Retinal pigment epithelial cell (primary cell): ENCODE measurements around the gene PKP4.

Experiments used
- DNase-seq: peaks from one replicate; pipeline ENCODE4 v3.0.0-alpha.2; 2010; ENCODE audit warnings: low read depth
- H3K4me3 ChIP-seq: 2 replicates; pipeline ENCODE4 v1.5.1; 2011; ENCODE audit warnings: mild to moderate bottlenecking, low read length, control low read depth, moderate library complexity
- TF ChIP-seq, protein P1 (sequence below): conservative IDR thresholded peaks from 2 replicates; pipeline ENCODE4 v1.5.1; 2011; ENCODE audit warnings: low read depth, low read length, control low read depth, inconsistent platforms

Gene PKP4

DNA sequence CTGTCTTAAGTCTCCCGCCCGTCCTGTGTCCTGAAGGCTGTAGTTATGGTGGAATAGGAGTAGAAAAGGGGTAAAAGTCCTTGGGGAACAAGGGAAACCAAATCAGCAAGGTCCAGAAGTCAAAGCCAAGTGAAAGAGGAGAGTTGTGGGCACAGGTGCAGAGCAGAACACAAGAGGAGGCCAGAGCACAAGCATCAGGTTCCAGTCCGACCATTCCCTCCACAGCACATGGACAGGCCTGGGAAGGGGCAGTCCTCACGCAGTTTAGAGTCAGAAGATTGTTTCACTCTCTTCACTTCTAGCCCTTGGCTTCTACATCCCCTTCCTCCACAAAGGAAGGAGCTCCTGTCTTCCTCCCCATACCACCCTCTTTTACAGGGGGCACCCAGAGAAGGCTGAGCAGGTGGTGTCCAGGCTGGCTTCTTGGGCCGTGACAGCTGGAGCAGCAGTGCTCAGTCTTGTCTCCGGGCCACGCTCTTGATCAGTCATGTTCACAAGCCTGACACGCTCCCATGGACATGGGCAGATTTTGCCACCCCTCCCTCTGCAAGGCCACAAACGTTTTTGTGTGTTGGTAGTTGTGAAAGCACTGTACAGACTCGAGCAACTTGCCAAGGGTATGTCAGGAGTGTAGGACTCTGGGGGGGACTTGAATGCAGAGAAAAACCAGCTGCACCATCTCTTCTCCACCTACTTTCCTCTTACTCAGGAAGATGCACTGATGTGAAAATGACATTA is 199.9 kb downstream of the PKP4 start:
- DNase-seq = no peak
- no peak overlapping the region for H3K4me3 ChIP-seq
- TF ChIP-seq, protein P1, sequence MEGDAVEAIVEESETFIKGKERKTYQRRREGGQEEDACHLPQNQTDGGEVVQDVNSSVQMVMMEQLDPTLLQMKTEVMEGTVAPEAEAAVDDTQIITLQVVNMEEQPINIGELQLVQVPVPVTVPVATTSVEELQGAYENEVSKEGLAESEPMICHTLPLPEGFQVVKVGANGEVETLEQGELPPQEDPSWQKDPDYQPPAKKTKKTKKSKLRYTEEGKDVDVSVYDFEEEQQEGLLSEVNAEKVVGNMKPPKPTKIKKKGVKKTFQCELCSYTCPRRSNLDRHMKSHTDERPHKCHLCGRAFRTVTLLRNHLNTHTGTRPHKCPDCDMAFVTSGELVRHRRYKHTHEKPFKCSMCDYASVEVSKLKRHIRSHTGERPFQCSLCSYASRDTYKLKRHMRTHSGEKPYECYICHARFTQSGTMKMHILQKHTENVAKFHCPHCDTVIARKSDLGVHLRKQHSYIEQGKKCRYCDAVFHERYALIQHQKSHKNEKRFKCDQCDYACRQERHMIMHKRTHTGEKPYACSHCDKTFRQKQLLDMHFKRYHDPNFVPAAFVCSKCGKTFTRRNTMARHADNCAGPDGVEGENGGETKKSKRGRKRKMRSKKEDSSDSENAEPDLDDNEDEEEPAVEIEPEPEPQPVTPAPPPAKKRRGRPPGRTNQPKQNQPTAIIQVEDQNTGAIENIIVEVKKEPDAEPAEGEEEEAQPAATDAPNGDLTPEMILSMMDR = no peak

DNA sequence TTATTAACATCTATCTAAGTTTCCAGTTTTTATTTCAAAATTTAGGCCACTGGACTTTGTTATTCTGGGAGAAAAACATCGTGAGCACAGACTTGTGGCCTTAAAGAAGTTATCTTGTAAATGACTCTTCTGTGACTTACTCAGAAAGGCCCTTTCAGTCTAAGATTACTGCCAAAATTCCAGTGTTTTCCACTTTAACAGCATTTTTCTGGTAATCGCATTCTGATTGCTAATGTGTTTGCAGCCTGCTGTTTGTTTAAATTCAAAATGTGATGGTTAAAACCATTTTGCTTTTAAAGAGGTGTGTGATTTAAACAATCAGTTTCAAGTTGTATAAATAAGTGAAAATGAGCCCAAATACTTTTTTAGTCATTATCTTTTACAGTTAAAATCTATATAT is 201.6 kb downstream of the PKP4 start:
- no peak overlapping the region for H3K4me3 ChIP-seq
- DNase-seq = no peak
- TF ChIP-seq, protein P1 = no peak

DNA sequence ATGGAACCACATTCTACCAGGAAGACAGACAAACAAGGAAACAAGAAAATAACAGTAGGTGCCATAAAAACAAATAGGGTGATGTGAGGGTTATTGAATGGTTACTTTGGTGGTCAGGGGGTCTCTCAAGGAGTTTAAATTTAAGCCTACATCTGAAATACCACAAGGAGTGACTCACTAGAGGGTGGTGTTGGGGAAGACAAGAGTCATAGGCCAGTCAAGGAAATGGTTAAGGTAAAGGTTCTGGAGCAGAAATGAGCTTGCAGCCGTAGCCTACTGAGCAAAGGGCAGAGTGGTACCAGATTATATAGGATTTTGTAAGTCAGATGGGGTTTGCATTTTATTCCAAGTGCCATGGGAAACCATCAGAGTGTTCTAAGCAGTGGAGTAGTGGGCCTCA is 202.7 kb downstream of the PKP4 start:
- TF ChIP-seq, protein P1 = no peak
- H3K4me3 ChIP-seq = no peak overlapping the region

DNA sequence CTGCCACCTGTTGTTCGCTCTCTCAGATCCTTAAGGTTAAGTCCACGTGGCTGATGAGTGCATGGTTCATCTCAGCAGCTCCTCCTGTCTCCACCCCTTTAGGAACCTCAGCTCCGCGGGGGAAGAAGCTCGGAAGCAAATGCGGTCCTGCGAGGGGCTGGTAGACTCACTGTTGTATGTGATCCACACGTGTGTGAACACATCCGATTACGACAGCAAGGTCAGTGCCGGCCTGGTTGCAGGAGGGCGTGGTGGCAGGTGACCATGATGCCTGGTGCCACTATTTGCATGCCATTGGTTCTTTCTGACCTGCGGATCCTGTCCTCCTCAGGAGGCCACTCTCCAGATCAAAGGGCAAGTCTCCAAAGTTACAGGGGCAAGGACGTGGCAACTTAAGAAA is 204.5 kb downstream of the PKP4 start:
- H3K4me3 ChIP-seq = no peak overlapping the region
- TF ChIP-seq, protein P1 = no peak

More for the DNA sequence above, 202.7 kb downstream of the PKP4 start:
- DNase-seq = no peak

DNA sequence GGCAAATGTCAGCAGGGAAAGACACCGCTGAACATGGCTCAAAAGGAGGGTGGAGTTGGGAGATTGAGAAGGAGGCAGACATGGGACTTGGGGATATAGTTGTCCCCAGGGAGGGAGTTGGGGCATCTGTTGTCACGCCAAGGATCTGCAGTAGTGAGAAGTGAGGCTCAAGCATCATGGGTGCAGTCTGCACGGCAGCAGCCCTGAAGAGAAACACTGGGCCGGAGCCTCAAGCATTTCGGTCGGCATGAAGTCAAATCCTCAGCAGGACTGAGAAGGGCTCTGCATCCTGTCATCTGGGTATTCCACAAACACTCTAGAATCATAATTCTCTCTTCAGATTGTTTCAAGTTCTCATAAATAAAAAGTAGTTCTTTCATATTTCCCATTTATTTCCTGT is 205.7 kb downstream of the PKP4 start:
- DNase-seq = no peak

More for the DNA sequence above, 204.5 kb downstream of the PKP4 start:
- no peak for DNase-seq

DNA sequence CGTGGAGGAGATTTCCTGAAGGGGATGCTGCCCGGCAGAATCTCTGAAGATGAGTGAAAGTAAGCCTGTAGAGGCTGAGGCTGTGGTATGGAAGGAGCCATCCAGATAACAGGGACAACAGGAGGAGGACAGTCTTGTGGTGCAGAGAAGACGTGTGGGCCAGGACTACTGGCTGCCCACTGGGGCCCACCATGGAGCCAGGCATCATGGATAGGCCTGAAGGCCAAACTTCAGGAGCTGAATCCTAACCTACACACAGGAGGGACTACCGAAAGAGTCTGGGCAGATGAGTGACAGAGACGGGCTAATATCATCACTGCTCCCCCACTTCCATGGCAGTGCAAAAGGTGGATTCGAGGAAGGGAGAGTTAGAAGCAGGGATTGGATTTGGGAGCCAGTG is 207.0 kb downstream of the PKP4 start:
- TF ChIP-seq, protein P1 = no peak
- no peak for DNase-seq
- no peak overlapping the region for H3K4me3 ChIP-seq

More for the DNA sequence above, 205.7 kb downstream of the PKP4 start:
- no peak overlapping the region for H3K4me3 ChIP-seq
- TF ChIP-seq, protein P1 = no peak

DNA sequence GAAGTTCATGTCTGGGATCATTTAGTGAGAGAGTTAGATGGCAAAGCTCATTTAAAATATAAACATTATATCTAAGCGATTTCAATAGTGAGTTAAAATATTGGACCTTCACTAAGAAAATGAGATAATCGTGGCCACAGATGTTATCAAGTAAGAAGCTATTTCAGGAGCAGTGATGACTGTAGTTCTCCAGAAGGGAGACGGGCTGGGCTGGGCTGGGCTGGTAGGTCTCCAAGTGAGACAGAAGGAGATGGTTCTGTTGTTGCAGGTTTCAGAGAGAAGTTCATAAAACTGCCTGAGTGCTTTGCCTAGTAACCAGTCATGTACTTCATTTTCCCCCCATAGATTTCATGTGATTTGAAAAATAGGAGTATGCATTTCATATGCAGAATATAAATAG is 208.2 kb downstream of the PKP4 start:
- H3K4me3 ChIP-seq = no peak overlapping the region
- TF ChIP-seq, protein P1 = no peak
- DNase-seq = no peak
